HepG2 (cell line): Measurements from ENCODE around the gene NUDT17. TPM values are rescaled to one million over a fixed set of nuclear protein-coding genes. Genes with fewer than 3 reads are reported as not detected.

Experiments used
- ARID4A ChIP-seq: sonication (generic); formaldehyde crosslinking; IDR thresholded peaks from 2 replicates; pipeline ENCODE4 v1.5.0; 2020; ENCODE audit warnings: mild to moderate bottlenecking, missing genetic modification reagents, borderline replicate concordance
- MAFF ChIP-seq: IDR thresholded peaks from 2 replicates; pipeline ENCODE4 v1.6.1; 2011; ENCODE audit warnings: low read depth, low read length, improper control_type of control experiment
- RBAK ChIP-seq: sonication (generic); formaldehyde crosslinking; IDR thresholded peaks from 2 replicates; pipeline ENCODE4 v1.5.1; 2020; ENCODE audit warnings: mild to moderate bottlenecking, missing genetic modification reagents
- SOX6 ChIP-seq, 2 experiments: fragments of 450-650 bp in 1 of 2; sonication (generic) in 1 of 2; formaldehyde crosslinking in 1 of 2; IDR thresholded peaks; 2 replicates each; pipeline versions ENCODE4 v1.4.0 to v1.6.1; 2017 to 2020; ENCODE audit warnings: antibody characterized with exemption in 1 of 2, mild to moderate bottlenecking in 1 of 2, missing genetic modification reagents in 1 of 2
- YY1 ChIP-seq: IDR thresholded peaks from 2 replicates; pipeline ENCODE4 v1.6.1; 2011; ENCODE audit warnings: low read length, low read depth, moderate library complexity, mild to moderate bottlenecking; ENCODE audit not compliant: insufficient read depth, insufficient replicate concordance
- ZBTB8A ChIP-seq: sonication (generic); formaldehyde crosslinking; IDR thresholded peaks from 2 replicates; pipeline ENCODE4 v1.4.0; 2020; ENCODE audit warnings: mild to moderate bottlenecking, low read depth, missing genetic modification reagents, borderline replicate concordance
- ZNF280D ChIP-seq: sonication (generic); formaldehyde crosslinking; IDR thresholded peaks from 2 replicates; pipeline ENCODE4 v1.5.1; 2020; ENCODE audit warnings: mild to moderate bottlenecking, missing genetic modification reagents
- ZNF547 ChIP-seq: sonication (generic); formaldehyde crosslinking; IDR thresholded peaks from 2 replicates; pipeline ENCODE4 v1.5.1; 2020; ENCODE audit warnings: mild to moderate bottlenecking, missing genetic modification reagents
- ZNF720 ChIP-seq: sonication (generic); formaldehyde crosslinking; IDR thresholded peaks from 2 replicates; pipeline ENCODE4 v1.4.0; 2020; ENCODE audit warnings: missing genetic modification reagents
- ZNF883 ChIP-seq: sonication (generic); formaldehyde crosslinking; IDR thresholded peaks from 2 replicates; pipeline ENCODE4 v1.5.1; 2020; ENCODE audit warnings: mild to moderate bottlenecking, missing genetic modification reagents; ENCODE audit errors: not compliant biosample characterization
- polyA plus RNA-seq, 8 experiments: library from polyadenylated mRNA; depleted of rRNA in 3 of 8; stranded (reverse) in 7 of 8; unstranded in 1 of 8; fragments of >200 nt; fragmentation: Illumina TruSeq in 4 of 8; extraction: Trizol in 4 of 8; gene quantifications; 2 replicates each; pipeline versions ENCODE4 v1.2.1 to v1.2.3, GENCODE V29; 2011 to 2016; ENCODE audit warnings: low read depth in 4 of 8, missing spikeins in 1 of 8, mixed read lengths in 1 of 8; ENCODE audit not compliant: insufficient read depth in 1 of 8
- total RNA-seq, 5 experiments: library from RNA; depleted of rRNA; stranded (reverse); fragments of >200 nt; fragmentation: Illumina TruSeq; extraction: Trizol; gene quantifications; 2 replicates each; pipeline ENCODE4 v1.2.3, GENCODE V29; 2016; ENCODE audit warnings: low read depth in 1 of 5
- TF ChIP-seq, protein P1 (sequence below): sonication (generic); formaldehyde crosslinking; conservative IDR thresholded peaks from 2 replicates; pipeline ENCODE4 v1.4.0; 2020; ENCODE audit warnings: mild to moderate bottlenecking, missing genetic modification reagents, moderate library complexity
- TF ChIP-seq, protein P2 (sequence below): sonication (generic); formaldehyde crosslinking; IDR thresholded peaks from 2 replicates; pipeline ENCODE4 v1.4.0; 2020; ENCODE audit warnings: missing genetic modification reagents, borderline replicate concordance

NUDT17 gene
- total and polyA plus RNA-seq, 2 of the 13 experiments (the other 11 are each of a cell fraction or from before 2014, with no cell fraction given): 2.6 to 5.8 TPM

GRCh38 chr1:145858901-145859490 lies 13.6 kb downstream of the NUDT17 start, which contains the start of gene PIAS3 (continued):
- TF ChIP-seq, protein P1, sequence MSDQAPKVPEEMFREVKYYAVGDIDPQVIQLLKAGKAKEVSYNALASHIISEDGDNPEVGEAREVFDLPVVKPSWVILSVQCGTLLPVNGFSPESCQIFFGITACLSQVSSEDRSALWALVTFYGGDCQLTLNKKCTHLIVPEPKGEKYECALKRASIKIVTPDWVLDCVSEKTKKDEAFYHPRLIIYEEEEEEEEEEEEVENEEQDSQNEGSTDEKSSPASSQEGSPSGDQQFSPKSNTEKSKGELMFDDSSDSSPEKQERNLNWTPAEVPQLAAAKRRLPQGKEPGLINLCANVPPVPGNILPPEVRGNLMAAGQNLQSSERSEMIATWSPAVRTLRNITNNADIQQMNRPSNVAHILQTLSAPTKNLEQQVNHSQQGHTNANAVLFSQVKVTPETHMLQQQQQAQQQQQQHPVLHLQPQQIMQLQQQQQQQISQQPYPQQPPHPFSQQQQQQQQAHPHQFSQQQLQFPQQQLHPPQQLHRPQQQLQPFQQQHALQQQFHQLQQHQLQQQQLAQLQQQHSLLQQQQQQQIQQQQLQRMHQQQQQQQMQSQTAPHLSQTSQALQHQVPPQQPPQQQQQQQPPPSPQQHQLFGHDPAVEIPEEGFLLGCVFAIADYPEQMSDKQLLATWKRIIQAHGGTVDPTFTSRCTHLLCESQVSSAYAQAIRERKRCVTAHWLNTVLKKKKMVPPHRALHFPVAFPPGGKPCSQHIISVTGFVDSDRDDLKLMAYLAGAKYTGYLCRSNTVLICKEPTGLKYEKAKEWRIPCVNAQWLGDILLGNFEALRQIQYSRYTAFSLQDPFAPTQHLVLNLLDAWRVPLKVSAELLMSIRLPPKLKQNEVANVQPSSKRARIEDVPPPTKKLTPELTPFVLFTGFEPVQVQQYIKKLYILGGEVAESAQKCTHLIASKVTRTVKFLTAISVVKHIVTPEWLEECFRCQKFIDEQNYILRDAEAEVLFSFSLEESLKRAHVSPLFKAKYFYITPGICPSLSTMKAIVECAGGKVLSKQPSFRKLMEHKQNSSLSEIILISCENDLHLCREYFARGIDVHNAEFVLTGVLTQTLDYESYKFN: peak; percentile 58
- TF ChIP-seq ZNF280D (CRISPR knock-in tag) (peak; percentile 55; the same call in 1 of the 2 replicates), MAFF (no peak), ZNF720 (CRISPR knock-in tag) (no peak), ZBTB8A (CRISPR knock-in tag) (no peak), YY1 (peak; percentile 94), RBAK (CRISPR knock-in tag) (peak; percentile 39; the same call in 1 of the 2 replicates), ZNF883 (no peak), ZNF547 (peak; percentile 57), ARID4A (CRISPR knock-in tag) (peak; percentile 76), SOX6 (IDR thresholded peaks at IDR 0.05) (no peak), SOX6 (CRISPR knock-in tag; IDR thresholded peaks at IDR 0.05) (peak; percentile 54)
- TF ChIP-seq, protein P2, sequence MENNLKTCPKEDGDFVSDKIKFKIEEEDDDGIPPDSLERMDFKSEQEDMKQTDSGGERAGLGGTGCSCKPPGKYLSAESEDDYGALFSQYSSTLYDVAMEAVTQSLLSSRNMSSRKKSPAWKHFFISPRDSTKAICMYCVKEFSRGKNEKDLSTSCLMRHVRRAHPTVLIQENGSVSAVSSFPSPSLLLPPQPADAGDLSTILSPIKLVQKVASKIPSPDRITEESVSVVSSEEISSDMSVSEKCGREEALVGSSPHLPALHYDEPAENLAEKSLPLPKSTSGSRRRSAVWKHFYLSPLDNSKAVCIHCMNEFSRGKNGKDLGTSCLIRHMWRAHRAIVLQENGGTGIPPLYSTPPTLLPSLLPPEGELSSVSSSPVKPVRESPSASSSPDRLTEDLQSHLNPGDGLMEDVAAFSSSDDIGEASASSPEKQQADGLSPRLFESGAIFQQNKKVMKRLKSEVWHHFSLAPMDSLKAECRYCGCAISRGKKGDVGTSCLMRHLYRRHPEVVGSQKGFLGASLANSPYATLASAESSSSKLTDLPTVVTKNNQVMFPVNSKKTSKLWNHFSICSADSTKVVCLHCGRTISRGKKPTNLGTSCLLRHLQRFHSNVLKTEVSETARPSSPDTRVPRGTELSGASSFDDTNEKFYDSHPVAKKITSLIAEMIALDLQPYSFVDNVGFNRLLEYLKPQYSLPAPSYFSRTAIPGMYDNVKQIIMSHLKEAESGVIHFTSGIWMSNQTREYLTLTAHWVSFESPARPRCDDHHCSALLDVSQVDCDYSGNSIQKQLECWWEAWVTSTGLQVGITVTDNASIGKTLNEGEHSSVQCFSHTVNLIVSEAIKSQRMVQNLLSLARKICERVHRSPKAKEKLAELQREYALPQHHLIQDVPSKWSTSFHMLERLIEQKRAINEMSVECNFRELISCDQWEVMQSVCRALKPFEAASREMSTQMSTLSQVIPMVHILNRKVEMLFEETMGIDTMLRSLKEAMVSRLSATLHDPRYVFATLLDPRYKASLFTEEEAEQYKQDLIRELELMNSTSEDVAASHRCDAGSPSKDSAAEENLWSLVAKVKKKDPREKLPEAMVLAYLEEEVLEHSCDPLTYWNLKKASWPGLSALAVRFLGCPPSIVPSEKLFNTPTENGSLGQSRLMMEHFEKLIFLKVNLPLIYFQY (CRISPR knock-in tag): 0 out of 2 replicates have a peak, but pooled peaks have one; percentile 59
